HCT116 (cell line): Measurements from ENCODE around the gene SALL4.

Experiments
- CBX3 ChIP-seq: IDR thresholded peaks from 2 replicates; pipeline ENCODE4 v1.6.1; 2012; ENCODE audit warnings: low read depth
- CEBPB ChIP-seq: IDR thresholded peaks from 2 replicates; pipeline ENCODE4 v1.6.1; 2012; ENCODE audit warnings: low read depth
- CTCF ChIP-seq, 3 experiments: fragments of 200-600 bp in 1 of 3; sonication (generic) in 1 of 3; IDR thresholded peaks in 2 of 3; conservative IDR thresholded peaks in 1 of 3; 2 replicates each; pipeline ENCODE4 v1.5.1; 2012 to 2017; ENCODE audit warnings: low read depth in 2 of 3, low read length in 2 of 3, antibody characterized with exemption in 1 of 3, borderline replicate concordance in 1 of 3, control low read depth in 1 of 3, mild to moderate bottlenecking in 1 of 3, mixed read lengths in 1 of 3, mixed run types in 1 of 3, moderate library complexity in 1 of 3; ENCODE audit not compliant: insufficient read depth in 1 of 3
- ELF1 ChIP-seq: IDR thresholded peaks from 2 replicates; pipeline ENCODE4 v1.6.1; 2012; ENCODE audit warnings: low read depth, borderline replicate concordance
- EZH2 ChIP-seq: fragments of 200-600 bp; sonication (generic); IDR thresholded peaks from 2 replicates; pipeline ENCODE4 v1.6.1; 2017; ENCODE audit warnings: antibody characterized with exemption, mixed run types
- MAX ChIP-seq: IDR thresholded peaks from 2 replicates; pipeline ENCODE4 v1.6.1; 2012
- POLR2A ChIP-seq: IDR thresholded peaks from 2 replicates; pipeline ENCODE4 v1.7.0; 2011; ENCODE audit warnings: borderline replicate concordance; ENCODE audit not compliant: insufficient read depth, insufficient read length; ENCODE audit errors: extremely low read depth
- REST ChIP-seq: IDR thresholded peaks from 2 replicates; pipeline ENCODE4 v1.6.1; 2012; ENCODE audit warnings: low read depth
- SIN3A ChIP-seq: IDR thresholded peaks from 2 replicates; pipeline ENCODE4 v1.6.1; 2012; ENCODE audit warnings: low read depth
- ZFX ChIP-seq: fragments of 450-650 bp; IDR thresholded peaks from 2 replicates; pipeline ENCODE4 v1.6.1; 2017

GRCh38 chr20:51747182-51747911 is 55.0 kb downstream of the SALL4 start:
- TF ChIP-seq POLR2A = no peak
- no peak for TF ChIP-seq SIN3A
- TF ChIP-seq CTCF (IDR thresholded peaks at IDR 0.05 in 2 of 3, conservative IDR thresholded peaks at IDR 0.05 in 1 of 3; ENCODE audit: borderline replicate concordance in 1 of 3, insufficient read depth in 1 of 3, low read depth in 2 of 3, low read length in 2 of 3) = no peak
- TF ChIP-seq REST = no peak
- no peak for TF ChIP-seq MAX
- TF ChIP-seq EZH2 = no peak
- no peak for TF ChIP-seq CBX3
- no peak for TF ChIP-seq ELF1
- TF ChIP-seq ZFX = no peak
- no peak for TF ChIP-seq CEBPB
